ENCODE measurements around the gene GLE1.

- no peak for TF ChIP-seq CTCF (IDR thresholded peaks at IDR 0.05; ENCODE audit: insufficient read depth, low read depth, low read length)
- no peak for TF ChIP-seq EZH2 (IDR thresholded peaks at IDR 0.05; ENCODE audit: insufficient read depth, low read length)
Measured at GRCh38 chr9:128469070-128469469, 35.4 kb upstream of the GLE1 start.

Data from astrocyte (in vitro differentiated cells and primary cell).